ENCODE data around the gene PWP1.

DNA sequence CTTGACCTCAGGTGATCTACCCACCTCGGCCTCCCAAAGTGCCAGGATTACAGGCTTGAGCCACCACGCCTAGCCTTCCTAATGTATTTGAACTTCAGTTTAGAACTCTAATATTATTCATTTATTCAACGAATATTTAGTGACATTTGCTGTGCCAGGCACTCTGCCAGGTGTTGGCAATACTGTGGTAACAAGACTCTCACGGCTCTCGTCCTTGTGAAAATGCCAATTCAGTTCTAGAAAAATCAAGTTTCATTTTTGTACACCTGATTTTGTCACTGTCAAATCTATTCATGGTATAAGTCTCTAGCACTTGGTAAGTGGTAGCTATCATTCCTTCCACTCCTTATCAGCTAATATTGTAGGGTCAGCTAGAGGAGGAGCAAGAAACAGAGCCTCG, 6.3 kb upstream of the PWP1 start:
- no peak for TF ChIP-seq FOS (IDR thresholded peaks at IDR 0.05; ENCODE audit: low read depth, low read length)
- no peak for TF ChIP-seq CTCF (conservative IDR thresholded peaks at IDR 0.05; ENCODE audit: low read depth, low read length)
- TF ChIP-seq SMC3 (IDR thresholded peaks at IDR 0.05; ENCODE audit: low read depth, low read length), result no peak
- no peak for TF ChIP-seq POLR2A (IDR thresholded peaks at IDR 0.05; ENCODE audit: low read depth, low read length)
- no peak for TF ChIP-seq RAD21 (IDR thresholded peaks at IDR 0.05; ENCODE audit: low read length)
- TF ChIP-seq CHD1 (IDR thresholded peaks at IDR 0.05; ENCODE audit: low read depth, low read length), result no peak
- TF ChIP-seq RCOR1 (IDR thresholded peaks at IDR 0.05; ENCODE audit: insufficient replicate concordance, low read length), result no peak
- TF ChIP-seq RFX5 (IDR thresholded peaks at IDR 0.05; ENCODE audit: low read depth, low read length), result no peak
- no peak for TF ChIP-seq MAFK (IDR thresholded peaks at IDR 0.05; ENCODE audit: low read depth, low read length)
- TF ChIP-seq, protein P1, sequence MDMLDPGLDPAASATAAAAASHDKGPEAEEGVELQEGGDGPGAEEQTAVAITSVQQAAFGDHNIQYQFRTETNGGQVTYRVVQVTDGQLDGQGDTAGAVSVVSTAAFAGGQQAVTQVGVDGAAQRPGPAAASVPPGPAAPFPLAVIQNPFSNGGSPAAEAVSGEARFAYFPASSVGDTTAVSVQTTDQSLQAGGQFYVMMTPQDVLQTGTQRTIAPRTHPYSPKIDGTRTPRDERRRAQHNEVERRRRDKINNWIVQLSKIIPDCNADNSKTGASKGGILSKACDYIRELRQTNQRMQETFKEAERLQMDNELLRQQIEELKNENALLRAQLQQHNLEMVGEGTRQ (IDR thresholded peaks at IDR 0.05; ENCODE audit: low read depth, low read length), result no peak
- TF ChIP-seq MXI1 (IDR thresholded peaks at IDR 0.05; ENCODE audit: borderline replicate concordance, low read depth, low read length), result no peak

Measured in IMR-90 (cell line).